CD14-positive monocyte (primary cell): ENCODE measurements around the gene TIPRL. TPM values are rescaled to one million over a fixed set of nuclear protein-coding genes. Genes with fewer than 3 reads are reported as not detected.

Experiments
- DNase-seq, 3 donors: peaks; one replicate each; pipeline ENCODE4 v3.0.0-alpha.2; 2011 to 2022
- H2AFZ ChIP-seq: 2 replicates; pipeline ENCODE4 v1.6.0; 2012; ENCODE audit warnings: mild to moderate bottlenecking, low read depth, low read length, inconsistent platforms; ENCODE audit not compliant: insufficient read depth, poor library complexity, severe bottlenecking
- H3K27ac ChIP-seq, 2 donors: 1 replicate in 1 of 2; 2 replicates in 1 of 2; pipeline ENCODE4 v1.5.1; 2012 to 2013; ENCODE audit warnings: low read length in 2 of 2, control low read depth in 1 of 2, inconsistent platforms in 1 of 2, low read depth in 1 of 2, mild to moderate bottlenecking in 1 of 2
- H3K27me3 ChIP-seq, 2 donors: one replicate each; pipeline versions ENCODE4 v1.6.0 to v1.6.1; 2011 to 2013; ENCODE audit warnings: low read length in 2 of 2; ENCODE audit not compliant: control insufficient read depth in 2 of 2, insufficient read depth in 2 of 2
- H3K36me3 ChIP-seq, 2 donors: replicated peaks in 1 of 2; 1 replicate in 1 of 2; 2 replicates in 1 of 2; pipeline versions ENCODE4 v1.5.1 to v1.6.1; 2012 to 2013; ENCODE audit warnings: low read length in 2 of 2, control low read depth in 1 of 2, inconsistent platforms in 1 of 2, mild to moderate bottlenecking in 1 of 2; ENCODE audit not compliant: insufficient read depth in 2 of 2, control insufficient read depth in 1 of 2
- H3K4me1 ChIP-seq, 2 donors: 1 replicate in 1 of 2; 2 replicates in 1 of 2; pipeline versions ENCODE4 v1.5.1 to v1.6.1; 2012 to 2013; ENCODE audit warnings: low read length in 2 of 2, control low read depth in 1 of 2, inconsistent platforms in 1 of 2, mild to moderate bottlenecking in 1 of 2, moderate library complexity in 1 of 2; ENCODE audit not compliant: insufficient read depth in 2 of 2, control insufficient read depth in 1 of 2
- H3K4me2 ChIP-seq: replicated peaks from 2 replicates; pipeline ENCODE3; 2012; ENCODE audit warnings: low read length, moderate library complexity, mild to moderate bottlenecking; ENCODE audit not compliant: poor library complexity, severe bottlenecking; ENCODE audit errors: extremely low read depth
- H3K4me3 ChIP-seq, 3 experiments: fragments of 200-600 bp in 1 of 3; sonication (generic) in 1 of 3; replicated peaks in 1 of 3; 1 replicate in 2 of 3; 2 replicates in 1 of 3; pipeline ENCODE4 v1.5.1; 2011 to 2013; ENCODE audit warnings: low read length in 3 of 3, mild to moderate bottlenecking in 3 of 3, control low read depth in 2 of 3, low read depth in 2 of 3, inconsistent platforms in 1 of 3, moderate library complexity in 1 of 3
- H3K79me2 ChIP-seq: 2 replicates; pipeline ENCODE4 v1.6.0; 2012; ENCODE audit warnings: mild to moderate bottlenecking, control low read depth, inconsistent platforms, low read length, moderate library complexity; ENCODE audit not compliant: insufficient read depth
- H3K9ac ChIP-seq: 2 replicates; pipeline ENCODE4 v1.6.0; 2017; ENCODE audit warnings: low read length, mild to moderate bottlenecking; ENCODE audit not compliant: insufficient read depth, poor library complexity, severe bottlenecking
- H3K9me3 ChIP-seq, 2 donors: replicated peaks in 1 of 2; 1 replicate in 1 of 2; 2 replicates in 1 of 2; pipeline versions ENCODE4 v1.5.1 to v1.6.1; 2012 to 2013; ENCODE audit warnings: low read length in 2 of 2, control low read depth in 1 of 2; ENCODE audit not compliant: control insufficient read depth in 1 of 2, insufficient read depth in 1 of 2
- H4K20me1 ChIP-seq: 2 replicates; pipeline ENCODE4 v1.6.0; 2012; ENCODE audit warnings: mild to moderate bottlenecking, low read length, control low read depth, moderate library complexity; ENCODE audit not compliant: insufficient read depth
- H3K27ac Mint-ChIP-seq, 7 donors: one replicate each; pipeline ENCODE4 v1.8.0; 2020; ENCODE audit warnings: mild to moderate bottlenecking in 7 of 7, mixed read lengths in 7 of 7, moderate library complexity in 6 of 7, inconsistent platforms in 2 of 7
- H3K27me3 Mint-ChIP-seq, 3 donors: one replicate each; pipeline ENCODE4 v1.8.0; 2021 to 2022; ENCODE audit warnings: low read depth in 3 of 3, mild to moderate bottlenecking in 3 of 3, mixed read lengths in 3 of 3, moderate library complexity in 3 of 3, inconsistent platforms in 1 of 3
- H3K36me3 Mint-ChIP-seq, 2 donors: one replicate each; pipeline ENCODE4 v1.8.0; 2020; ENCODE audit warnings: mixed read lengths in 2 of 2, inconsistent platforms in 1 of 2, mild to moderate bottlenecking in 1 of 2
- H3K4me1 Mint-ChIP-seq: one replicate; pipeline ENCODE4 v1.8.0; 2020; ENCODE audit warnings: mild to moderate bottlenecking, mixed read lengths
- H3K4me3 Mint-ChIP-seq, 2 donors: one replicate each; pipeline ENCODE4 v1.8.0; 2020; ENCODE audit warnings: mild to moderate bottlenecking in 2 of 2, mixed read lengths in 2 of 2, moderate library complexity in 1 of 2
- H3K9me3 Mint-ChIP-seq, 7 donors: one replicate each; pipeline ENCODE4 v1.8.0; 2020 to 2022; ENCODE audit warnings: mixed read lengths in 7 of 7, mild to moderate bottlenecking in 6 of 7, moderate library complexity in 6 of 7, inconsistent platforms in 2 of 7
- WGBS: methylation state at CpG from one replicate; pipeline ENCODE4 v1.1.5; 2013; ENCODE audit warnings: missing lambda C conversion rate; ENCODE audit not compliant: insufficient coverage; 5-methylcytosine and 5-hydroxymethylcytosine counted together
- intact Hi-C, 2 donors: fragments of 100-400 bp; cut with micrococcal nuclease; formaldehyde crosslinking; loops; one replicate each; pipeline versions ENCODE4 v1.15.0 to v1.15.1; 2023
- polyA plus RNA-seq, 3 donors: library from polyadenylated mRNA; depleted of rRNA in 1 of 3; unstranded in 2 of 3; stranded (reverse) in 1 of 3; fragments of 300-500 nt in 2 of 3; fragments of >200 nt in 1 of 3; fragmentation: Illumina TruSeq in 2 of 3; gene quantifications; 1 replicate in 2 of 3; 2 replicates in 1 of 3; pipeline ENCODE4 v1.2.3, GENCODE V29; 2012 to 2021
- TF ChIP-seq, protein P1 (sequence below): fragments of 200-600 bp; IDR thresholded peaks from one replicate; pipeline ENCODE4 v1.8.0; 2022; ENCODE audit warnings: antibody characterized with exemption, mild to moderate bottlenecking

TIPRL gene
- polyA plus RNA-seq, 3 donors = 8.7 to 35.0 (median 30.2) TPM

DNA sequence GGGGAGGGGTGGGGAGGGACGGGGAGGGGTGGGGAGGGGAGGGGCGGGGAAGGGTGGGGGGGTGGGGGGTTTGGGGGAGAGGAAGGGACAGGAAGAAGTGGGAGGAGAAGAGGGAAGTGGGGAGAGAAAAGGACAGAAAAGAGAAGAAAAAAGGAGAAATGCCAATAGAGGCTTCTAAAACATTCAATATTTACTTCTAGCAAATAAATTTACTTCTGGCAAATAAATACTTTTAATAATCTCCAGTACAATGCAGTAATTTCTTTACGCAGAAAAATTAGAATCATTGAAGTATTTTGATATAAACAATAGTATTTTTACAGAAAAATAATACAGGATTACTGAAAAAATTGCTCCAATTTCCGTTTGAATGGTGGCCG, 32.6 kb upstream of the TIPRL start:
- Histone ChIP-seq H3K9ac (no peak overlapping the region), H3K27ac (no peak overlapping the region), H4K20me1 (no peaks in the 10 kb centered on the region), H3K9me3 (no peaks in the 10 kb centered on the region), H3K79me2 (no peaks in the 10 kb centered on the region), H3K4me3 (peak overlapping the region in 1 of 3 experiments; percentile 15), H3K27me3 (no peaks in the 10 kb centered on the region), H2AFZ (no peak overlapping the region), H3K4me2 (peak overlapping the region; percentile 11), H3K36me3 (no peaks in the 10 kb centered on the region), H3K4me1 (peaks cover 14 to 19% of the 10 kb centered on the region in 2 donors)
- peak overlapping the region in 1 of 7 donors; percentile 35 for H3K27ac Mint-ChIP-seq
- peaks cover 25% of the 10 kb centered on the region for H3K4me1 Mint-ChIP-seq
- intact Hi-C loops = no loop called here
- no peaks in the 10 kb centered on the region for H3K36me3 Mint-ChIP-seq
- no CpG with 5 or more reads among the region's 5 CpGs for WGBS
- H3K9me3 Mint-ChIP-seq = peaks cover 0 to 1% (median 0%) of the 10 kb centered on the region in 7 donors
- H3K27me3 Mint-ChIP-seq = peaks cover 2 to 7% (median 4%) of the 10 kb centered on the region in 3 donors
- no peak overlapping the region for H3K4me3 Mint-ChIP-seq
- TF ChIP-seq, protein P1, sequence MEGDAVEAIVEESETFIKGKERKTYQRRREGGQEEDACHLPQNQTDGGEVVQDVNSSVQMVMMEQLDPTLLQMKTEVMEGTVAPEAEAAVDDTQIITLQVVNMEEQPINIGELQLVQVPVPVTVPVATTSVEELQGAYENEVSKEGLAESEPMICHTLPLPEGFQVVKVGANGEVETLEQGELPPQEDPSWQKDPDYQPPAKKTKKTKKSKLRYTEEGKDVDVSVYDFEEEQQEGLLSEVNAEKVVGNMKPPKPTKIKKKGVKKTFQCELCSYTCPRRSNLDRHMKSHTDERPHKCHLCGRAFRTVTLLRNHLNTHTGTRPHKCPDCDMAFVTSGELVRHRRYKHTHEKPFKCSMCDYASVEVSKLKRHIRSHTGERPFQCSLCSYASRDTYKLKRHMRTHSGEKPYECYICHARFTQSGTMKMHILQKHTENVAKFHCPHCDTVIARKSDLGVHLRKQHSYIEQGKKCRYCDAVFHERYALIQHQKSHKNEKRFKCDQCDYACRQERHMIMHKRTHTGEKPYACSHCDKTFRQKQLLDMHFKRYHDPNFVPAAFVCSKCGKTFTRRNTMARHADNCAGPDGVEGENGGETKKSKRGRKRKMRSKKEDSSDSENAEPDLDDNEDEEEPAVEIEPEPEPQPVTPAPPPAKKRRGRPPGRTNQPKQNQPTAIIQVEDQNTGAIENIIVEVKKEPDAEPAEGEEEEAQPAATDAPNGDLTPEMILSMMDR = no peak
- peak in 1 of 3 donors; percentile 30 for DNase-seq

DNA sequence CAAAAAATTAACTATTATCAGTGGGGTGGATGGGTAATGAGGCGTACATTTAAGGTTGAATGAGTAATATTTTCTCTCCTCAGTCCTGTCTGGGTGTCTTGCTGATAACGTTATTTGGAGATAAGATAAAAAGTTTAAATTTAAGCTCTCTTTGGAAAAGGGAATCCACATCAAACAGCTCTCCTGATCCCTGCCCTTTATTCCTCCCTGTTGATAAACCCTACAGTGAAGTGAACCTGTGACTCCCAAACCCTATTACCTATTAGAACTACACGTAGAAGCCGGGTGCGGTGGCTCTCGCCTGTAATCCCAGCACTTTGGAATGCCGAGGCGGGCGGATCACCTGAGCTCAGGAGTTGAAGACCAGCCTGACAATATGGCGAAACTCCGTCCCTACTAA, 32.1 kb upstream of the TIPRL start:
- H3K4me1 ChIP-seq = peaks cover 14 to 19% of the 10 kb centered on the region in 2 donors
- peaks cover 0 to 1% (median 0%) of the 10 kb centered on the region in 7 donors for H3K9me3 Mint-ChIP-seq
- peaks cover 2 to 6% (median 4%) of the 10 kb centered on the region in 3 donors for H3K27me3 Mint-ChIP-seq
- no peaks in the 10 kb centered on the region for H3K9me3 ChIP-seq
- no peak for DNase-seq
- H3K4me3 ChIP-seq = no peak overlapping the region
- intact Hi-C loops = no loop called here
- H3K27me3 ChIP-seq = no peaks in the 10 kb centered on the region
- no peaks in the 10 kb centered on the region for H3K36me3 ChIP-seq
- H3K27ac Mint-ChIP-seq = peak overlapping the region in 1 of 7 donors; percentile 51
- H3K27ac ChIP-seq = no peak overlapping the region
- H3K4me2 ChIP-seq = no peak overlapping the region
- H3K9ac ChIP-seq = no peak overlapping the region
- TF ChIP-seq, protein P1 = no peak
- no peaks in the 10 kb centered on the region for H3K79me2 ChIP-seq
- no peaks in the 10 kb centered on the region for H4K20me1 ChIP-seq
- no peak overlapping the region for H2AFZ ChIP-seq
- peaks cover 25% of the 10 kb centered on the region for H3K4me1 Mint-ChIP-seq
- 100% methylated on average over 3 of the region's 11 CpGs for WGBS
- H3K4me3 Mint-ChIP-seq = no peak overlapping the region
- H3K36me3 Mint-ChIP-seq = no peaks in the 10 kb centered on the region
